Measurements from ENCODE around the gene KCNA10. TPM values are rescaled to one million over a fixed set of nuclear protein-coding genes. Genes with fewer than 3 reads are reported as not detected.

Gene KCNA10
- polyA plus RNA-seq, 1 donor (not counting 4 experiments of a cell fraction or from before 2014, with no cell fraction given): not detected

DNA sequence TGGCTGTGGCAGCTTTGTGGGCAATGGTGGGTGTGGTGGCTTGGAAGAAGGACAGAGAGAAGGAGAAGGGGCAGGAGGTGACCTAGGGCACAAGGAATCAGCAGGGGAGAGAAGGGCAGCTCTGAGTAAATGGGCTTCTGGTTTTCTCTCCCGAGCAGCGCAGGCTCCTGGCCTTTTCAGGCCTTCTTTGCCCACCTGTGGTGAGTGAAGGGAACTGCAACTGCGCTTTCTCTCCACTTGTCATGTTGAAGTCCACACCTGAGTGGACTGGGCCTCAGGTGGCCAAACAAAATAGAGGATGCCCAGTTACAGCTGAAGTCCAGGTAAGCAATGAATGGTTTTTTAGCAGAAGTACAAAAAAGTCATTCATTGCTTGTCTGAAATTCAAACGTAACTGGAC, 29.4 kb upstream of the KCNA10 start:
- Histone ChIP-seq H3K9me1 (ENCODE audit: control insufficient read depth, extremely low read depth, insufficient read depth, low read length) (no peaks in the 10 kb centered on the region), H3K9ac (ENCODE audit: control insufficient read depth, extremely low read depth, insufficient read depth, low read length) (no peak overlapping the region), H4K20me1 (ENCODE audit: control insufficient read depth, extremely low read depth, insufficient read depth, low read length) (no peaks in the 10 kb centered on the region), H3K4me2 (ENCODE audit: control insufficient read depth, extremely low read depth, insufficient read depth, low read depth, low read length) (no peak overlapping the region), H2AFZ (ENCODE audit: control insufficient read depth, low read length) (no peak overlapping the region), H3K9me3 (ENCODE audit: control insufficient read depth, low read depth, low read length) (no peaks in the 10 kb centered on the region), H3K27ac (ENCODE audit: control insufficient read depth, insufficient read depth, low read length) (no peak overlapping the region), H3K4me3 (ENCODE audit: control insufficient read depth in 2 of 3, extremely low read depth in 1 of 3, insufficient read depth in 2 of 3, low read depth in 1 of 3, low read length in 3 of 3) (no peak overlapping the region), H3K79me2 (ENCODE audit: control insufficient read depth, insufficient read depth, low read length) (no peaks in the 10 kb centered on the region), H3K36me3 (ENCODE audit: control insufficient read depth in 2 of 2, extremely low read depth in 1 of 2, insufficient read depth in 2 of 2, low read length in 2 of 2) (no peaks in the 10 kb centered on the region), H3K27me3 (ENCODE audit: control insufficient read depth, extremely low read depth, insufficient read depth, low read length) (no peaks in the 10 kb centered on the region), H3K4me1 (ENCODE audit: control insufficient read depth, extremely low read depth, insufficient read depth, low read length) (no peaks in the 10 kb centered on the region)
- dilution Hi-C loops (cut with MboI; ENCODE audit: extremely low pct_ligation_motif_present, low sequenced_read_pairs): no loop called here
- no peak for DNase-seq (ENCODE audit: low read depth, low spot score)
- no peak for FAIRE-seq
- TF ChIP-seq, protein P1, sequence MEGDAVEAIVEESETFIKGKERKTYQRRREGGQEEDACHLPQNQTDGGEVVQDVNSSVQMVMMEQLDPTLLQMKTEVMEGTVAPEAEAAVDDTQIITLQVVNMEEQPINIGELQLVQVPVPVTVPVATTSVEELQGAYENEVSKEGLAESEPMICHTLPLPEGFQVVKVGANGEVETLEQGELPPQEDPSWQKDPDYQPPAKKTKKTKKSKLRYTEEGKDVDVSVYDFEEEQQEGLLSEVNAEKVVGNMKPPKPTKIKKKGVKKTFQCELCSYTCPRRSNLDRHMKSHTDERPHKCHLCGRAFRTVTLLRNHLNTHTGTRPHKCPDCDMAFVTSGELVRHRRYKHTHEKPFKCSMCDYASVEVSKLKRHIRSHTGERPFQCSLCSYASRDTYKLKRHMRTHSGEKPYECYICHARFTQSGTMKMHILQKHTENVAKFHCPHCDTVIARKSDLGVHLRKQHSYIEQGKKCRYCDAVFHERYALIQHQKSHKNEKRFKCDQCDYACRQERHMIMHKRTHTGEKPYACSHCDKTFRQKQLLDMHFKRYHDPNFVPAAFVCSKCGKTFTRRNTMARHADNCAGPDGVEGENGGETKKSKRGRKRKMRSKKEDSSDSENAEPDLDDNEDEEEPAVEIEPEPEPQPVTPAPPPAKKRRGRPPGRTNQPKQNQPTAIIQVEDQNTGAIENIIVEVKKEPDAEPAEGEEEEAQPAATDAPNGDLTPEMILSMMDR (optimal IDR thresholded peaks at IDR 0.05 in 1 of 3, IDR thresholded peaks at IDR 0.05 in 1 of 3, conservative IDR thresholded peaks at IDR 0.05 in 1 of 3; ENCODE audit: extremely low read depth in 1 of 3, insufficient read depth in 2 of 3, low read length in 3 of 3): peak; percentile 44 to 74 (median 45)
- TF ChIP-seq EZH2 (IDR thresholded peaks at IDR 0.05; ENCODE audit: low read length): no peak

DNA sequence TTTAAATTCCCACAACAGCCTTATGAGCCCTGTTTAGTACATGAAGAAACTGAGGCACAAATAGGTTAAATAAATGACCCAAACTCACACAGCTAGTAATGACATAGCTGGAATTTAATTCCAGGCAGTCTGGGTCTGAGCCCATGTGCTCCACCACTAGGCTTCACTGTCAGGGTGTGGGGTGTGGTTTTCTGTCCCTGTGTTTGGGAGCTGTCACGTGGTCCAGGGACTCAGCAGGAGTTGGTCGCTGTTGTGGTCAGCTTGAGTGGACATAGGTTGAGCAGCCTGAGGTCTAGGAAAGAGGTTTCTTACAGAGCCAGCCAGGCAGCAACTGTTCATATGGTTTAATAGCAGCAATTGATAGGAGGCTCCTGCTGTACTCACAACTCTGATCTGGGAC, 28.0 kb upstream of the KCNA10 start:
- H3K9me1 ChIP-seq (ENCODE audit: control insufficient read depth, extremely low read depth, insufficient read depth, low read length): no peaks in the 10 kb centered on the region
- H3K4me2 ChIP-seq (ENCODE audit: control insufficient read depth, extremely low read depth, insufficient read depth, low read depth, low read length): no peak overlapping the region
- H3K27ac ChIP-seq (ENCODE audit: control insufficient read depth, insufficient read depth, low read length): no peak overlapping the region
- H3K4me1 ChIP-seq (ENCODE audit: control insufficient read depth, extremely low read depth, insufficient read depth, low read length): no peaks in the 10 kb centered on the region
- H3K9me3 ChIP-seq (ENCODE audit: control insufficient read depth, low read depth, low read length): no peaks in the 10 kb centered on the region
- FAIRE-seq: no peak
- DNase-seq (ENCODE audit: low read depth, low spot score): no peak
- dilution Hi-C loops (cut with MboI; ENCODE audit: extremely low pct_ligation_motif_present, low sequenced_read_pairs): no loop called here
- no peak overlapping the region for H3K9ac ChIP-seq (ENCODE audit: control insufficient read depth, extremely low read depth, insufficient read depth, low read length)
- no peaks in the 10 kb centered on the region for H4K20me1 ChIP-seq (ENCODE audit: control insufficient read depth, extremely low read depth, insufficient read depth, low read length)
- H3K36me3 ChIP-seq (ENCODE audit: control insufficient read depth in 2 of 2, extremely low read depth in 1 of 2, insufficient read depth in 2 of 2, low read length in 2 of 2): no peaks in the 10 kb centered on the region
- no peaks in the 10 kb centered on the region for H3K79me2 ChIP-seq (ENCODE audit: control insufficient read depth, insufficient read depth, low read length)
- H3K27me3 ChIP-seq (ENCODE audit: control insufficient read depth, extremely low read depth, insufficient read depth, low read length): no peaks in the 10 kb centered on the region
- H2AFZ ChIP-seq (ENCODE audit: control insufficient read depth, low read length): no peak overlapping the region
- no peak overlapping the region for H3K4me3 ChIP-seq (ENCODE audit: control insufficient read depth in 2 of 3, extremely low read depth in 1 of 3, insufficient read depth in 2 of 3, low read depth in 1 of 3, low read length in 3 of 3)
- TF ChIP-seq, protein P1 (optimal IDR thresholded peaks at IDR 0.05 in 1 of 3, IDR thresholded peaks at IDR 0.05 in 1 of 3, conservative IDR thresholded peaks at IDR 0.05 in 1 of 3; ENCODE audit: extremely low read depth in 1 of 3, insufficient read depth in 2 of 3, low read length in 3 of 3): no peak
- no peak for TF ChIP-seq EZH2 (IDR thresholded peaks at IDR 0.05; ENCODE audit: low read length)

Data from keratinocyte (primary cell).